Stimulated activated effector memory CD8-positive, alpha-beta T cell treated with anti-CD3 and anti-CD28 coated beads, Interleukin-12 subunit alpha, Interleukin-12 subunit beta, amount 100 ng/mL, for 72 hours (primary cell): ENCODE results near the gene SLC6A20.

Experiments used
- ATAC-seq: fragments of 150-1000 bp; cut with Tn5 transposase; 2 replicates; pipeline ENCODE4 v1.10.0; 2021
- DNase-seq, 2 donors: peaks; one replicate each; pipeline ENCODE4 v3.0.0; 2021 to 2022; ENCODE audit warnings: low spot score in 2 of 2
- H3K27ac Mint-ChIP-seq: one replicate; pipeline ENCODE4 v1.8.0; 2022; ENCODE audit warnings: mild to moderate bottlenecking, mixed read lengths
- H3K36me3 Mint-ChIP-seq: one replicate; pipeline ENCODE4 v1.8.0; 2022; ENCODE audit warnings: mild to moderate bottlenecking, mixed read lengths
- H3K4me1 Mint-ChIP-seq: one replicate; pipeline ENCODE4 v1.8.0; 2022; ENCODE audit warnings: mixed read lengths
- H3K4me3 Mint-ChIP-seq: one replicate; pipeline ENCODE4 v1.8.0; 2022; ENCODE audit warnings: mild to moderate bottlenecking, mixed read lengths
- H3K9me3 Mint-ChIP-seq: one replicate; pipeline ENCODE4 v1.8.0; 2022; ENCODE audit warnings: mixed read lengths

Gene SLC6A20

GRCh38 chr3:45741742-45742460, 54.4 kb downstream of the SLC6A20 start:
- no peaks in the 10 kb centered on the region for H3K9me3 Mint-ChIP-seq
- ATAC-seq (no peak), DNase-seq (no peak)
- no peak overlapping the region for H3K4me3 Mint-ChIP-seq
- H3K36me3 Mint-ChIP-seq = peaks cover 91% of the 10 kb centered on the region
- H3K27ac Mint-ChIP-seq = peak overlapping the region; percentile 60
- H3K4me1 Mint-ChIP-seq = peaks cover 31% of the 10 kb centered on the region

- ATAC-seq (no peak), DNase-seq (no peak)
- H3K36me3 Mint-ChIP-seq = peaks cover 97% of the 10 kb centered on the region
- no peaks in the 10 kb centered on the region for H3K9me3 Mint-ChIP-seq
- H3K4me3 Mint-ChIP-seq = no peak overlapping the region
- H3K4me1 Mint-ChIP-seq = peaks cover 35% of the 10 kb centered on the region
- peak overlapping the region; percentile 60 for H3K27ac Mint-ChIP-seq
Observed at GRCh38 chr3:45741247-45741646, 55.1 kb downstream of the SLC6A20 start.

GRCh38 chr3:45739991-45740390, 56.3 kb downstream of the SLC6A20 start:
- peaks cover 35% of the 10 kb centered on the region for H3K4me1 Mint-ChIP-seq
- H3K4me3 Mint-ChIP-seq = no peak overlapping the region
- no peaks in the 10 kb centered on the region for H3K9me3 Mint-ChIP-seq
- DNase-seq (no peak), ATAC-seq (no peak)
- peak overlapping the region; percentile 50 for H3K27ac Mint-ChIP-seq
- H3K36me3 Mint-ChIP-seq = peaks cover 98% of the 10 kb centered on the region

- H3K27ac Mint-ChIP-seq = peak overlapping the region; percentile 4
- DNase-seq = no peak
- ATAC-seq = no peak
- H3K4me3 Mint-ChIP-seq = no peak overlapping the region
- no peaks in the 10 kb centered on the region for H3K9me3 Mint-ChIP-seq
- peaks cover 100% of the 10 kb centered on the region for H3K36me3 Mint-ChIP-seq
- H3K4me1 Mint-ChIP-seq = peaks cover 31% of the 10 kb centered on the region
Observed at GRCh38 chr3:45737234-45737633, 59.1 kb downstream of the SLC6A20 start.

DNA sequence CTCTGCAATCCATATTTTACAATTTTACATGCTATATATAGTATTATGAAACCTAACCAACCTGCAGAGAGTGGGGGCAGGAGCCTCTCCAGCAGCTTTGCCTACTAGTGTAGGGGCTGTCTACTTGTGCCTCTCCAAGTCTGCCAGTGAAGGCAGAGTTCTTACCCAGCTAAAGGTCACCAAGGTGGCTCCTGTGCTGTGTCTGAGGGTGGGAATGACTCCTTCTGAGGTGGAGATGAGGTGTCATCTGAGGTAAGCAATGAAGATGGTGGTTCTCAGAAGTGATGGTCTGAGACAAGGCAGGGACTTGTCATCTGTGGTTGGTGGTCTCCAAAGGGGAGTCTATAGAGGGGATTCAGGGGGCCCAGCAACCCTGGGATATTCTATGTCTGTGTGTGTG, 59.6 kb downstream of the SLC6A20 start:
- no peak overlapping the region for H3K4me3 Mint-ChIP-seq
- no peaks in the 10 kb centered on the region for H3K9me3 Mint-ChIP-seq
- H3K27ac Mint-ChIP-seq = peak overlapping the region; percentile 4
- peak; percentile 92 for ATAC-seq
- no peak for DNase-seq
- peaks cover 100% of the 10 kb centered on the region for H3K36me3 Mint-ChIP-seq
- H3K4me1 Mint-ChIP-seq = peaks cover 28% of the 10 kb centered on the region

- no peak for ATAC-seq
- peaks cover 24% of the 10 kb centered on the region for H3K4me1 Mint-ChIP-seq
- DNase-seq = no peak
- H3K4me3 Mint-ChIP-seq = no peak overlapping the region
- H3K36me3 Mint-ChIP-seq = peaks cover 100% of the 10 kb centered on the region
- no peaks in the 10 kb centered on the region for H3K9me3 Mint-ChIP-seq
- no peak overlapping the region for H3K27ac Mint-ChIP-seq
Observed at GRCh38 chr3:45730409-45731154, 65.8 kb downstream of the SLC6A20 start.

GRCh38 chr3:45729614-45730013, 66.7 kb downstream of the SLC6A20 start:
- Mint-ChIP-seq H3K27ac (peak overlapping the region; percentile 20), H3K9me3 (no peaks in the 10 kb centered on the region), H3K4me1 (peaks cover 26% of the 10 kb centered on the region), H3K36me3 (peaks cover 100% of the 10 kb centered on the region), H3K4me3 (no peak overlapping the region)
- ATAC-seq (no peak), DNase-seq (no peak)

DNA sequence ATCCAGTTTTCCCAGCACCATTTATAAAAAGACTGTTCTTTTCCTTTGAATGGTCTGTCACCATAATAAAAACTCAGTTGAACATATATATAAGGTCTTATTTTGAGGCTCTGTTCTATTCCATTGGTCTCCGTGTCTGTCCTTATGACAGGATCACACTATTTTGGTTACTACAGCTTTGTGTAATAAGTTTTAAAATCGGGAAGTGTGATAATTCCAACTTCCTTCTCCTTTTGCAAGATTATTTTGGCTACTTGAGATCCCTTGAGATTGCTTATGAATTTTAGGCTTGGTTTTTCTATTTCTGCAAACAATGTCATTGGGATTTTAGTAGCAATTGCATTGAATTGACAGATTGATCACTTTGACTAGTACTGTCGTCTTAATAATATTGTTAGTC, 71.4 kb downstream of the SLC6A20 start:
- no peak for DNase-seq
- Mint-ChIP-seq H3K4me1 (peaks cover 30% of the 10 kb centered on the region), H3K4me3 (no peak overlapping the region), H3K9me3 (no peaks in the 10 kb centered on the region), H3K27ac (no peak overlapping the region), H3K36me3 (peaks cover 98% of the 10 kb centered on the region)
- no peak for ATAC-seq

GRCh38 chr3:45719655-45720487, 76.5 kb downstream of the SLC6A20 start:
- peaks cover 25% of the 10 kb centered on the region for H3K4me1 Mint-ChIP-seq
- no peak overlapping the region for H3K27ac Mint-ChIP-seq
- DNase-seq = no peak
- ATAC-seq = no peak
- H3K36me3 Mint-ChIP-seq = peaks cover 92% of the 10 kb centered on the region
- H3K9me3 Mint-ChIP-seq = no peaks in the 10 kb centered on the region
- no peak overlapping the region for H3K4me3 Mint-ChIP-seq

GRCh38 chr3:45716790-45717336, 79.5 kb downstream of the SLC6A20 start:
- no peak for DNase-seq
- Mint-ChIP-seq H3K27ac (peak overlapping the region; percentile 67), H3K9me3 (no peaks in the 10 kb centered on the region), H3K4me1 (peaks cover 27% of the 10 kb centered on the region), H3K36me3 (peaks cover 92% of the 10 kb centered on the region), H3K4me3 (no peak overlapping the region)
- ATAC-seq = no peak

DNA sequence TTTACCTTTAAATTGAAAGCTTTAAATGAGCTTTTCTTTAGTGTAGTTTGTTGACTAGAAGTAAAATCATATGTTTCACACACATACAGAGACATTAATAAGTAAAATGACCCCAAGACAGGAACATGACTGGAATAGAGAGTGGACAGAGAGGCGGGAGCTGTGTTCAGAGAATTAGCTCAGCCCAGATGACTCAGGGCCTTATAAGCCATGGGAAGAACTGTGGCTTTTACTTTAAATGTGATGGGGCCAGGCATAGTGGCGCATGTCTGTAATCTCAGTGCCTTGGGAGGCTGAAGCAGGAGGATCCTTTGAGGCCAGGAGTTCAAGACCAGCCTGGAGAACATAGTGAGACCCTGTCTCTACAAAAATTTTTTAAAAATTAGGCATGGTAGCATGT, 80.4 kb downstream of the SLC6A20 start:
- H3K36me3 Mint-ChIP-seq = peaks cover 95% of the 10 kb centered on the region
- peaks cover 27% of the 10 kb centered on the region for H3K4me1 Mint-ChIP-seq
- ATAC-seq = no peak
- H3K9me3 Mint-ChIP-seq = no peaks in the 10 kb centered on the region
- DNase-seq = no peak
- no peak overlapping the region for H3K4me3 Mint-ChIP-seq
- H3K27ac Mint-ChIP-seq = peak overlapping the region; percentile 67

DNA sequence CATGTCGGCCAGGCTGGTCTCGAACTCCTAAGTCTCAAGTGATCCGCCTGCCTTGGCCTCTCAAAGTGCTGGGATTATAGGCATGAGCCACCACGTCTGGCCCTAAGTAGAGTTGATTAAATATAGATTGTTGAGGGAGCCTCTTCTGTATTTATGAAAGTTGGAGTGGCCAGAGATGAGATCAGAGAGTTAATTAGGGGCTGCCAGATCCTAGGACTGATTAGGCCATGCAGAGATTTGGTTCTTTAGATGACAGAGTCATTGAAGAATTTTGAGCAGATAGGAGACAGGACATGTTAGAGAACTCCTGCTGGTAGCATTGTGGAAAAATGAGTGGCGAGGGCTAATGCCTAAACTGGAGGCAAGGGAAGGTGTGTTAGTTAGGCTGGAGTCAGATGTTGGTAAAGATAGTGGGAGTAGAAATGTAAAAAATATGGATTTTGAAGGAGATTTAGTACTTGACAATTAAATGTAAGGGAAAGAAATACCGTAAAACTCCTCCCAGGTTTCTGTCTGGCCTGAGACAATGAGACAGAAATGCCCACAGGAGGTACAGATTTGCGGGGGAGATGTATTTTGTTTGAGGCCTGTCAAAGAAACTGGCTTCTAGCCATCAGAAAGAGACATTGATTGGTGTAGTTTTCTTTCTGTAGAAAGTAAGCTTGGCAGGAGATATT, 83.8 kb downstream of the SLC6A20 start:
- ATAC-seq = no peak
- no peaks in the 10 kb centered on the region for H3K9me3 Mint-ChIP-seq
- H3K27ac Mint-ChIP-seq = peak overlapping the region; percentile 36
- H3K36me3 Mint-ChIP-seq = peaks cover 100% of the 10 kb centered on the region
- peaks cover 27% of the 10 kb centered on the region for H3K4me1 Mint-ChIP-seq
- no peak for DNase-seq
- H3K4me3 Mint-ChIP-seq = no peak overlapping the region

DNA sequence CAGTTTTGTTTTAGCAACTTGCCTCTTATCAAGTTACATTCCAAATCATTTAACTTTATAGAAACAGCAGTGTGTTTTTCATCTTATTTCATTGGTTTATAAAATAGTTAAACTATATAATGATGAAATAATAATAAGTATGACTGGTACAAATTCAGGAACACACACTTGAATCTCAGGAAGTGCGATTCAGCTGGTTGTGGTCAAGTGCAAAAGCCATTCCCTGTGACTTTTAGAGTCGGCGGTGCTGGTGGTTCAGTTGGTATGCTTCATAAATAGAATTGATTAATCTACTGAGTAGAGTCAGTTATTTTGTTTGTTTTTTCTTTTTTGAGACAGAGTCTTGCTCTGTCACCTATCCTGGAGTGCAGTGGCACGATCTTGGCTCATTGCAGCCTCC, 84.4 kb downstream of the SLC6A20 start:
- no peak for DNase-seq
- H3K9me3 Mint-ChIP-seq = no peaks in the 10 kb centered on the region
- peaks cover 20% of the 10 kb centered on the region for H3K4me1 Mint-ChIP-seq
- H3K4me3 Mint-ChIP-seq = no peak overlapping the region
- peaks cover 100% of the 10 kb centered on the region for H3K36me3 Mint-ChIP-seq
- H3K27ac Mint-ChIP-seq = peak overlapping the region; percentile 36
- no peak for ATAC-seq

DNA sequence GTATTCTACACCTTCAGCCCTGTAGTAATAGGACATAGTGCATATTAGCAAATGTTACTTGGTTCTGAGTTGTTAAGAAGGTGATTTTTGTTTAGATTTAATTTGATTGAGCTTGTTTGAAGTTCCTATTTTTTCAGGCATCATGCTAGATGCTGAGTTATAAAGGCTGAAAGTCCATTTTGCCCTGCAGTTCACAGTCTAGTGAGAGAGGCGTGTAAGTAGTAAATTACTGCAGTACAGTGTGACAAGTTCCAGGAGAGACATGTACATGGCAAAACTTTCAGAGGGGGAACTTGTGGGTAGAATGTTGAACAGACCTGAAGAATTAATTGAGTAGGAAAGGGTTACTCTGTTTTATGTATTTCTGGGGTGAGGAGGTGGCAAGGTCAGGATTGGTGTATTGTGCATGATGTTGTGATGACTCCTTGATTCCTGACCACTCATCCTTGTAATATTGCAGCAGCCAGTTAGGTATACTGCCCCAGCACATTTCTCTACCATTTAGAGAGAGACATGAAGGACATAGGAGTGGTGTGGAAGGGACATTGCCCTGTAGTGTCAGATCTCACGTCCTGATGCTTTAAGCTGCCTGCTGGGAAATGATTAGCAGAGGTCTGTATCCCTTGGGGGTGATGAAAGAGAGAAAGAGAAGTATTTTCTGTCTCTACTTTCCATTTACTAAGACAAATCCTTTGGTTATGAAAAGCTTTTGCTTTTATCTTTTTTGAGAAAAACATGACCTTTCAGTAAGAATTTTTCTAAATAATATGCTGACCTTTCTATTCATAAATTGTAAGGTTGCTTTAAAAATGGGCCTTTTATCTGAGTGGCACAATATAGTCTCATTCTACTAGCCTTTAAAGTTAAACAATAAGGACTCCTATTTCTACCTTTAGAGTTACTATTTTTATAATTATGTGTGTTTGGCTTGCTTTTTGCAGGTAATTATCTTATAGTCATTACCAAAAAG, 90.2 kb downstream of the SLC6A20 start:
- H3K9me3 Mint-ChIP-seq = no peaks in the 10 kb centered on the region
- peaks cover 93% of the 10 kb centered on the region for H3K36me3 Mint-ChIP-seq
- peaks cover 30% of the 10 kb centered on the region for H3K4me1 Mint-ChIP-seq
- H3K4me3 Mint-ChIP-seq = no peak overlapping the region
- peak; percentile 68 for ATAC-seq
- DNase-seq = no peak
- peak overlapping the region; percentile 32 for H3K27ac Mint-ChIP-seq
